GM18519 (cell line): Measurements from ENCODE around the gene MEGF9.
"Not testable (repeated sequence)": the region's sequence is repeated elsewhere in the genome, so short reads cannot be mapped to it uniquely, and the experiment has no call there.

Source experiments
- ATAC-seq: cut with Tn5 transposase; IDR thresholded peaks from one replicate; pipeline ENCODE4 v1.9.1; 2021; ENCODE audit warnings: mild to moderate bottlenecking, moderate library complexity; ENCODE audit not compliant: unreplicated experiment, low FRiP score

Gene MEGF9

GRCh38 chr9:120676767-120677402, 37.4 kb downstream of the MEGF9 start:
- ATAC-seq: no peak

GRCh38 chr9:120668399-120668798, 45.9 kb downstream of the MEGF9 start:
- no peak for ATAC-seq

GRCh38 chr9:120663950-120664349, 50.3 kb downstream of the MEGF9 start:
- no peak for ATAC-seq

GRCh38 chr9:120663380-120663779, 50.9 kb downstream of the MEGF9 start:
- ATAC-seq: no peak

GRCh38 chr9:120662513-120662912, 51.8 kb downstream of the MEGF9 start:
- ATAC-seq: no peak

DNA sequence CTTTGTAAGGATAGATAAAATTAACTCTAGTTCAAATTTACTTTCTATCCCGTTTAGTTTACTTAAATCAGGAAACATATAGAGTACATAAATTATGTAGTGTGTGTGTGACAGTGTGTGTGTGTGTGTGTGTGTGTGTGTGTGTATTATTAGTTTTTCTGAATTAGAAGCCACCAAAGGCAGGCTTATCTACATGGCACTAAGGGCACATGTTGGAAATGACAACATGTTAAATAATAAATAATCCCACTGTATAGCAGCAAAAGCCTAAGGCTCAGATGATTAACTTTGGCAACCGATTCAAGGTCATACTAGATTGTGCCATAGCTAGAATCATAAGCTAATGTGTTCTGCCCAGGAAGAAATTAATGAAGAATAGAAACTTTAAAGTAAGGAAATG, 54.6 kb downstream of the MEGF9 start:
- no peak for ATAC-seq

GRCh38 chr9:120659209-120659608, 55.1 kb downstream of the MEGF9 start:
- ATAC-seq: no peak

DNA sequence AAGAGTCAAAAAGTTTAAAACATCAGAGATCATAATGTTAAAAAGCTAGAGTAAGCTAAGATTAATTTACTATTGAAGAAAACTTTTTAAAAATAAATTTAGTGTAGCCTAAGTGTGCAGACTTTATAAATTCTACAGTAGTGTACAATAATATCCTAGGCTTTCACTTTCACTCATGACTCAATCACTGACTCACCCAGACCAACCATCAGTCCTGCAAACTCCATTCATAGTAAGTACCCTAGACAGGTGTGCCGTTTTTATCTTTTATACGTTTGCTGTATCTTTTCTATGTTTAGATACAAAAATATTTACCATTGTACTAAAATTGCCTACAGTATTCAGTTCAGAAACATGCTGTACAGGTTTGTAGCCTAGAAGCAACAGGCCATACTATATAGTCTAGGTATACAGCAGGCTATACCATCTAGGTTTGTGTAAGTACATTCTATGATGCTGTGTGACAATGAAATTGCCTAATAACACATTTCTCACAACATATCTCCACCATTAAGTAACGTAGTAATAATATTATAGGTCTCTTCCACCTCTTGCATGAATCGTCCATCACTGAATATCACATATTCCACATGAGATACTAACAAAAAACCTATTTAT, 59.2 kb downstream of the MEGF9 start:
- ATAC-seq: peak; percentile 54

DNA sequence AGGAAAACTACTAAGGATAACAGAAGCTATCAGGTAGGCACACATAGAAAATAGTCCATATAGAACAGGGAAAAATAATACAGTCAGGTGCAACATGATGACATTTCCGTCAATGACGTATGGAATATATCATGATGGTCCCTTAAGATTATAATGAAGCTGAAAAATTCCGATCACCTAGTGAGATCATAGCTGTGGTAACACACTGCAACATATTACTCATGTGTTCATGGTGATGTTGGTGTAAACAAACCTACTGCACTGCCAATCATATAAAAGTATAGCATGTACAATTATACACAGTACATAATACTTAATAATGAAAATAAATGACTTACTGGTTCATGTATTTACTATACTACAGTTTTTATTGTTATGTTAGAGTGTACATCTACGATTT, 60.0 kb downstream of the MEGF9 start:
- ATAC-seq: no peak

DNA sequence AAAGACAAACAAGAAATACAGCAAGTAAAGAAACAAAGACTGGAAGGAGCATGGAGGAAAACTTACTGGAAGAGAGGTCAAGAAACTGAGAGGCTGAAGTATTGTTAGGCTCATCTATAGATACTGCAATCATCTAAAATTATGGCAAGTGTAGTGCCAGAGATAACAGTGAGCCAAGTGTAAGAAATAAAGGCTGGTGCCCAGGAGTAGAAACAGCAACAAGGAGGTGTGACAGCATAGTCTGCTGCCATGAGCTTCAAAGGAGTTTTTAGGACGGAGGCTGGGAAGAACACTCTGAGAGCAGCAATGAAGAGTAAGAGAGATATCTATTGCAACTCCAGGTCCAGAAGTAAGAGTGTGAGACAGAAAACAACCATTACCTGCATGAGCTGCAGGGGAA, 60.5 kb downstream of the MEGF9 start:
- ATAC-seq: no peak

DNA sequence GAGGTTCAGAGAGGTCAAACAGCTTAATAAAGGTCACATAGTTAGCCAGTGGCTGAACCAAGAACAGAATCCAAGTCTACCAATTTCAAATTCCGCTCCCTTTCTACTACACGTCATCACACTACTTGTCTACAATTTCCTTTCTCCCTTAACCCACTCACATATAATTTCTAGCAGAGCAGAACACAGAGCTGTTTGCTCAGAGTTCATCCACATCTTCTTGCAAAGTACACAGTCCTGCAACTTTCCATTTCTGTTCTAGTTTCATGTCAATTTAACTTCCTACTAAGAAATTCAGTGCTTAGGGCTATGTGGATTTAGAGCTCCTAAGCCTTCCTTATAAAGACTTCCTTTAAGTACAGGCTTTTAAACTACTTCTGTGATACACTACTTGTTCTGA, 61.3 kb downstream of the MEGF9 start:
- ATAC-seq: no peak

- no peak for ATAC-seq
Observed at GRCh38 chr9:120650352-120650751, 63.9 kb downstream of the MEGF9 start.

GRCh38 chr9:120648581-120649197, 65.6 kb downstream of the MEGF9 start:
- no peak for ATAC-seq

- no peak for ATAC-seq
Observed at GRCh38 chr9:120646948-120647347, 67.3 kb downstream of the MEGF9 start.

- no peak for ATAC-seq
Observed at GRCh38 chr9:120645760-120646159, 68.5 kb downstream of the MEGF9 start.

GRCh38 chr9:120643061-120643460, 71.2 kb downstream of the MEGF9 start:
- ATAC-seq: no peak

DNA sequence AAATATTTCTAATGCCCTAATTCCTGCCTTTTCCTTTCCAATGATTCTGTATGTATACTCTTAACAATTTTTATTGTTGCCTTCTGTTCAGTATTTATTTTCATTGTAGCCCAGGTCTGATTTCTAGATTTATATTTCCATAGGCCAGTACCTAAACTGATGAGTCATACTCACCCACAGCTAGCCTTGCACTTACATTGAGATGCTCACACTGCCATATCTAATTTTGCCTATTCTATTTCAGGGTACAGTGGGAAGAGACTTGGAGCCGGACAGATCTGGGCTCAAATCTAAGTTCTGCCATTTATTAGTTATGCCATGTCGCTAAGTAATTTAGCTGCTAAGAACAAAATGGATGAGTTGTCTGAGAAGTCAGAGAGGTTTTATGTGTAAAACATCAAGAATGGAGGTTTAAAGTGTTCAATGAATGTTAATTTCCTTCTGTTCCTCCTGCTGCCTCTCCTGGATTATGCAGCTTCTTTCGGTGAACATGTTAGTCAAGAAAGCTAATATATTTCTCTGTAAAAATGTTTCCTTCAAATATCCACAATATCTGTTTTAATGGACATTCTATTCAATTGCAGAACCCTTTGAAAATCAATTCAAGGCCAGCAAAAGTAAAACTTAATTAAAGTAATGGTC, 72.0 kb downstream of the MEGF9 start:
- no peak for ATAC-seq

DNA sequence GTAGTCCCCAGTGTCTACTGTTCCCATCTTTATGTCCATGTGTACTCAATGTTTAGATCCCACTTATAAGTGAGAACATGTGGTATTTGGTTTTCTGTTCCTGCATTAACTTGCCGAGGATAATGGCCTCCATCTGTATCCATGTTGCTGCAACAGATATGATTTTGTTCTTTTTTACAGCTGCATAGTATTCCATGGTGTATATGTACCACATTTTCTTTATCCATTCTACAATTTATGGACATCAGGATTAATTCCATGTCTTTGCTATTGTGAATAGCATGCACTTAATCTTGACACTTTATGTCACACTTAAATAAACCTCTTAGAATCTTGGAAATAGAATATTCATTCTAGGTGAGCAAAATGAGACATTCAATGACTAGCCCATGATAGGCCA, 73.4 kb downstream of the MEGF9 start:
- not testable (repeated sequence) for ATAC-seq

- no peak for ATAC-seq
Observed at GRCh38 chr9:120640380-120640779, 73.9 kb downstream of the MEGF9 start.

DNA sequence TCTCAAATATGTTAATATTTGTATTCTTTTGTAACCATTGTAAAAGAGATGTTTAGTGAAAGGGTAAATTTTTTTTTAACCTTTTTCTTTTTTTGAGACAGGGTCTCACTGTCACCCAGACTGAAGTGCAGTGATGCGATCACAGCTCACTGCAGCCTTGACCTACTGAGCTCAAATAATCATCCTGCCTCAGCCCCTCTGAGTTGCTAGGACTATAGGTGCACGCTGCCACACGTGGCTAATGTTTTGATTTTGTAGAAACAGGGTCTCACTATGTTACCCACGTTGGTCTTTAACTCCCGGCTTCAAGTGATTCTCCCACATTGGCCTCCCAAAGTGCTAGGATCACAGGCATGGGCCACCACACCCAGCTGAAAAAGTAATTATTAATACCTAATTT, 76.4 kb downstream of the MEGF9 start:
- no peak for ATAC-seq

DNA sequence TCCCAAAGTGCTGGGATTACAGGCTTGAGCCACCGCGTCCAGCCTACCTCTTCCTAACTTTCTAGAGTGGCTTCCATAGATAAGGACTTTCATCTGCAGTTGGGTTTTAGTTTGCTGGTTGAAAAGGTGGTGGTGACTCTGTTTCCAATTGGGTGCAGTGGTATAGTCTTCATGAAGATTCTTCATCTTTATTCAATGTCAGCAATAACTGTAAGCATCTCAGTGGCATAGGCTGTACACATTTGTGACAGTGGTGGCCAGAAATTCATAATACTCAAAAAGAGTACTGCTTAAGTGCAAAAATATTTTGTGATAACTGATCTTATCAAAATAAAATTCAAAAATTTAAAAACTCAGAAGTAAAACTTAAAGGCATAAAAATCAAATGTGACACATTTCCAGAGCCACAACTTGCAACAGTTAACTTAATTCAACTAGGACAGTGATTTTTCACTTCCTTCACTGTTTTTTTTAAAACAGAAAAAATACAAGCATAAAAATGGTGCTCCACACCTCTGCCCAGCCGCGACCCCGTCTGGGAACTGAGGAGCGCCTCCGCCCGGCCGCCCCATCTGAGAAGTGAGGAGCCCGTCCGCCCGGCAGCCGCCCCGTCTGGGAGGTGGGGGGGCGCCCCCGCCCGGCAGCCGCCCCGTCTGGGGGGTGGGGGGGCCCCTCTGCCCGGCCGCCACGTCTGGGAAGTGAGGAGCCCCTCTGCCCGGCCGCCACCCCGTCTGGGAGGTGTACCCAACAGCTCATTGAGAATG, 77.9 kb downstream of the MEGF9 start:
- ATAC-seq: no peak
